Gastroesophageal sphincter (tissue), 3 donors: Measurements from ENCODE around the gene SLCO1C1.

ENCODE experiments used
- CTCF ChIP-seq, 4 experiments: fragments of 200-600 bp in 2 of 4; fragments of 450-650 bp in 2 of 4; sonication (generic) in 1 of 4; IDR thresholded peaks; one replicate each; pipeline ENCODE4 v1.5.1; 2017 to 2019; ENCODE audit warnings: antibody characterized with exemption in 4 of 4, mild to moderate bottlenecking in 2 of 4, moderate library complexity in 2 of 4
- EP300 ChIP-seq: sonication (generic); formaldehyde crosslinking; IDR thresholded peaks from one replicate; pipeline ENCODE4 v1.6.1; 2017; ENCODE audit warnings: antibody characterized with exemption, mild to moderate bottlenecking
- POLR2A ChIP-seq, 2 donors: fragments of 450-650 bp; IDR thresholded peaks; one replicate each; pipeline ENCODE4 v1.6.1; 2017; ENCODE audit warnings: antibody characterized with exemption in 2 of 2, mild to moderate bottlenecking in 2 of 2, moderate library complexity in 1 of 2
- POLR2AphosphoS5 ChIP-seq: sonication (generic); formaldehyde crosslinking; IDR thresholded peaks from one replicate; pipeline ENCODE4 v1.6.1; 2017; ENCODE audit warnings: antibody characterized with exemption

- no peak for TF ChIP-seq POLR2A (IDR thresholded peaks at IDR 0.05)
- no peak for TF ChIP-seq CTCF (IDR thresholded peaks at IDR 0.05)
- no peak for TF ChIP-seq POLR2AphosphoS5
- TF ChIP-seq EP300: no peak
Measured at GRCh38 chr12:20792971-20793370, 97.8 kb downstream of the SLCO1C1 start.
